Measurements from ENCODE around the gene CYP4A22. TPM values are rescaled to one million over a fixed set of nuclear protein-coding genes. Genes with fewer than 3 reads are reported as not detected.
"Not testable (repeated sequence)": the region's sequence is repeated elsewhere in the genome, so short reads cannot be mapped to it uniquely, and the experiment has no call there.

The CYP4A22 gene
- polyA plus RNA-seq, 1 of the 3 experiments (the other 2 are of a cell fraction) = not detected

DNA sequence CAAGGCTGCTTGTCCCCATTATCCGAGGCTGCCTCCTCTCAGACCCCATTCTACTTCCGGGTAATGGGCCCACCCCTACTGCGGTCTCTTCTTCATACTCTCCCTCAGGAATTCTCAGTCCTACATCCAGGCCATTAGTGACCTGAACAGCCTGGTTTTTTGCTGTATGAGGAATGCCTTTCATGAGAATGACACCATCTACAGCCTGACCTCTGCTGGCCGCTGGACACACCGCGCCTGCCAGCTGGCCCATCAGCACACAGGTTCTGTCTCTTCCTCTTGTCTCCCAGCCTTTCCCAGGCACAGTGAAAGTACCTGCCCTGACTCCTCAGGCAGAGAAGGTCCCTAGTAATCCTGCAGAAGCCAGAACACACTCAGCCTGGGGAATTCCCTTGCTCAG, 6.4 kb downstream of the CYP4A22 start:
- H3K27ac ChIP-seq (ENCODE audit: low read depth in 2 of 2, low read length in 1 of 2); H3K27me3 ChIP-seq (ENCODE audit: insufficient read depth); DNase-seq; H3K9me3 ChIP-seq; POLR2A ChIA-PET; H3K4me2 ChIP-seq; H3F3A ChIP-seq (replicated peaks; ENCODE audit: insufficient read depth); H3K4me1 ChIP-seq (ENCODE audit: control insufficient read depth in 1 of 2, insufficient read depth in 2 of 2, low read depth in 1 of 2, low read length in 1 of 2); CTCF ChIA-PET; H3K9me2 ChIP-seq; H2AFZ ChIP-seq (ENCODE audit: low read depth); H3K79me2 ChIP-seq (ENCODE audit: insufficient read depth); H4K20me1 ChIP-seq (ENCODE audit: insufficient read depth); H3K36me3 ChIP-seq (replicated peaks in 1 of 2; ENCODE audit: control insufficient read depth in 1 of 2, insufficient read depth in 2 of 2, low read length in 1 of 2); H3K9ac ChIP-seq; H3K4me3 ChIP-seq (ENCODE audit: low read depth in 2 of 2, low read length in 1 of 2): not testable (repeated sequence)
- TF ChIP-seq SMC3 (IDR thresholded peaks at IDR 0.05; ENCODE audit: low read depth, low read length) (peak; percentile 23; the same call in 1 of the 2 replicates), RAD21 (IDR thresholded peaks at IDR 0.05; ENCODE audit: low read length) (0 out of 2 replicates have a peak, but pooled peaks have one; percentile 12)
- TF ChIP-seq, protein P1, sequence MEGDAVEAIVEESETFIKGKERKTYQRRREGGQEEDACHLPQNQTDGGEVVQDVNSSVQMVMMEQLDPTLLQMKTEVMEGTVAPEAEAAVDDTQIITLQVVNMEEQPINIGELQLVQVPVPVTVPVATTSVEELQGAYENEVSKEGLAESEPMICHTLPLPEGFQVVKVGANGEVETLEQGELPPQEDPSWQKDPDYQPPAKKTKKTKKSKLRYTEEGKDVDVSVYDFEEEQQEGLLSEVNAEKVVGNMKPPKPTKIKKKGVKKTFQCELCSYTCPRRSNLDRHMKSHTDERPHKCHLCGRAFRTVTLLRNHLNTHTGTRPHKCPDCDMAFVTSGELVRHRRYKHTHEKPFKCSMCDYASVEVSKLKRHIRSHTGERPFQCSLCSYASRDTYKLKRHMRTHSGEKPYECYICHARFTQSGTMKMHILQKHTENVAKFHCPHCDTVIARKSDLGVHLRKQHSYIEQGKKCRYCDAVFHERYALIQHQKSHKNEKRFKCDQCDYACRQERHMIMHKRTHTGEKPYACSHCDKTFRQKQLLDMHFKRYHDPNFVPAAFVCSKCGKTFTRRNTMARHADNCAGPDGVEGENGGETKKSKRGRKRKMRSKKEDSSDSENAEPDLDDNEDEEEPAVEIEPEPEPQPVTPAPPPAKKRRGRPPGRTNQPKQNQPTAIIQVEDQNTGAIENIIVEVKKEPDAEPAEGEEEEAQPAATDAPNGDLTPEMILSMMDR (IDR thresholded peaks at IDR 0.05) = peak; percentile 53
- WGBS (ENCODE audit: low lambda C conversion rate) = 32% methylated on average over 6 of the region's 6 CpGs

DNA sequence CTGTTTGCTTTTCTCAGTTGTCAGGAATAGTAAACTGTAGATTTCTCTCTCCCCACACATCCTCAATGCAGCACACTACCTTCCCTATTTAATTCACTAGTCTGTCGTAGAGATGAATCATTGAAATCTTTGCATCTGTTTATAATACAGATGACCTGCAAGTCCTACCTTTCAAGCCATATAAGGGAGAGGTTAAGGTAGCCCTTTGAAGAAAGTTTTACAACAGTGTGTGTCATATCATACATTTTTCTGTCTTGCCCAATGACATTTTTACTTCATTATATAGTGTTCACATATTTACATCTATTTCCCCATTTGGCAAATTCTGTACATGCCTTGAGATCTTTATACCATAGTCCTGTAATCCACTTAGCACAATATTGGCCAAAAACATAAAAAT, 9.3 kb downstream of the CYP4A22 start:
- POLR2A ChIA-PET; H2AFZ ChIP-seq (ENCODE audit: low read depth); H3K4me3 ChIP-seq (ENCODE audit: low read depth in 2 of 2, low read length in 1 of 2); H3K9me3 ChIP-seq; CTCF ChIA-PET; H3K27ac ChIP-seq (ENCODE audit: low read depth in 2 of 2, low read length in 1 of 2); DNase-seq; H3K4me1 ChIP-seq (ENCODE audit: control insufficient read depth in 1 of 2, insufficient read depth in 2 of 2, low read depth in 1 of 2, low read length in 1 of 2); H3K79me2 ChIP-seq (ENCODE audit: insufficient read depth); H3K27me3 ChIP-seq (ENCODE audit: insufficient read depth); H3K9ac ChIP-seq; H4K20me1 ChIP-seq (ENCODE audit: insufficient read depth); H3K4me2 ChIP-seq; H3K9me2 ChIP-seq; H3F3A ChIP-seq (replicated peaks; ENCODE audit: insufficient read depth); H3K36me3 ChIP-seq (replicated peaks in 1 of 2; ENCODE audit: control insufficient read depth in 1 of 2, insufficient read depth in 2 of 2, low read length in 1 of 2): not testable (repeated sequence)
- WGBS (ENCODE audit: low lambda C conversion rate) = 17% methylated on average over 1 of the region's 1 CpG

DNA sequence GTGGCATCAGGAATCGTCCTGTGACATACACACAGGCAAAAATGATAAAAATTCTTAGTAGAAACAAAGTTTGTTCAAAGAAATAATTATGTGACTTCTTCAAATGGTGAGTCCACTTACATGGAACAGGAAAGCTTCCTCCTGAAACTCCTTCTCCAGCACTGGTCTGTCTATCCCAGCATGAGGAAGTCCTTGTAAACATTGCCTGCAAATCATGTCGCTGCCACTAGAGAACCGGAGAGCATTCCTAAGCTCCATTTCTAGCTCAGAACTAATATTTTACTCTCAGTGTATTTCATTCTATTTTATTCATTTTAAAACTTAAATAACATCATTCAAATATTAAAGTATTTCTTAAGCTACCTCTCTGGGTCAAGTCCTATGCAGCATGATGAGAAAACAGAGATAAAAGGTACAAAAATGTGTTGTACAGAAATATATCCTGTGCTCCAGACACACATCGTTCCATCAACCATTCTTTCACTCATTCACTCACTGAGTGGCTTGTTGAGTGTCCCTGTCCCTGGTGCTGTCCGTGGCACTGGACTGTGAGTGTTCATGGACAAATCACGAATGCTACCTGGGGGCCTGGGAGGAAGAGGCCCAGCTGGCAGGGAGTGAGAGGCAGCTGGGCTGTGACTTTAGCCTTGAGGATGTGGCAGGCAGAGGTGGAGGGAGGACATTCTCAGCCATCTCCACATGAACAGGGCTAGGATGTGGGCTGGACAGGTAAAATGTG, 10.0 kb downstream of the CYP4A22 start:
- WGBS (ENCODE audit: low lambda C conversion rate) = 37% methylated on average over 5 of the region's 6 CpGs
- Histone ChIP-seq H4K20me1 (ENCODE audit: insufficient read depth) (no peaks in the 10 kb centered on the region), H3F3A (replicated peaks; ENCODE audit: insufficient read depth) (no peaks in the 10 kb centered on the region), H3K4me3 (ENCODE audit: low read depth in 2 of 2, low read length in 1 of 2) (no peak overlapping the region), H3K4me1 (ENCODE audit: control insufficient read depth in 1 of 2, insufficient read depth in 2 of 2, low read depth in 1 of 2, low read length in 1 of 2) (no peaks in the 10 kb centered on the region), H3K4me2 (no peak overlapping the region), H3K27ac (ENCODE audit: low read depth in 2 of 2, low read length in 1 of 2) (no peak overlapping the region), H3K79me2 (ENCODE audit: insufficient read depth) (no peaks in the 10 kb centered on the region), H3K36me3 (replicated peaks in 1 of 2; ENCODE audit: control insufficient read depth in 1 of 2, insufficient read depth in 2 of 2, low read length in 1 of 2) (no peaks in the 10 kb centered on the region), H2AFZ (ENCODE audit: low read depth) (no peak overlapping the region), H3K27me3 (ENCODE audit: insufficient read depth) (no peaks in the 10 kb centered on the region), H3K9ac (no peak overlapping the region), H3K9me2 (no peaks in the 10 kb centered on the region), H3K9me3 (no peaks in the 10 kb centered on the region)
- TF ChIP-seq FOSL2 (IDR thresholded peaks at IDR 0.05; ENCODE audit: borderline replicate concordance, low read depth) (no peak), SIN3A (IDR thresholded peaks at IDR 0.05; ENCODE audit: borderline replicate concordance, low read depth, low read length) (no peak)
- TF ChIP-seq, protein P2, sequence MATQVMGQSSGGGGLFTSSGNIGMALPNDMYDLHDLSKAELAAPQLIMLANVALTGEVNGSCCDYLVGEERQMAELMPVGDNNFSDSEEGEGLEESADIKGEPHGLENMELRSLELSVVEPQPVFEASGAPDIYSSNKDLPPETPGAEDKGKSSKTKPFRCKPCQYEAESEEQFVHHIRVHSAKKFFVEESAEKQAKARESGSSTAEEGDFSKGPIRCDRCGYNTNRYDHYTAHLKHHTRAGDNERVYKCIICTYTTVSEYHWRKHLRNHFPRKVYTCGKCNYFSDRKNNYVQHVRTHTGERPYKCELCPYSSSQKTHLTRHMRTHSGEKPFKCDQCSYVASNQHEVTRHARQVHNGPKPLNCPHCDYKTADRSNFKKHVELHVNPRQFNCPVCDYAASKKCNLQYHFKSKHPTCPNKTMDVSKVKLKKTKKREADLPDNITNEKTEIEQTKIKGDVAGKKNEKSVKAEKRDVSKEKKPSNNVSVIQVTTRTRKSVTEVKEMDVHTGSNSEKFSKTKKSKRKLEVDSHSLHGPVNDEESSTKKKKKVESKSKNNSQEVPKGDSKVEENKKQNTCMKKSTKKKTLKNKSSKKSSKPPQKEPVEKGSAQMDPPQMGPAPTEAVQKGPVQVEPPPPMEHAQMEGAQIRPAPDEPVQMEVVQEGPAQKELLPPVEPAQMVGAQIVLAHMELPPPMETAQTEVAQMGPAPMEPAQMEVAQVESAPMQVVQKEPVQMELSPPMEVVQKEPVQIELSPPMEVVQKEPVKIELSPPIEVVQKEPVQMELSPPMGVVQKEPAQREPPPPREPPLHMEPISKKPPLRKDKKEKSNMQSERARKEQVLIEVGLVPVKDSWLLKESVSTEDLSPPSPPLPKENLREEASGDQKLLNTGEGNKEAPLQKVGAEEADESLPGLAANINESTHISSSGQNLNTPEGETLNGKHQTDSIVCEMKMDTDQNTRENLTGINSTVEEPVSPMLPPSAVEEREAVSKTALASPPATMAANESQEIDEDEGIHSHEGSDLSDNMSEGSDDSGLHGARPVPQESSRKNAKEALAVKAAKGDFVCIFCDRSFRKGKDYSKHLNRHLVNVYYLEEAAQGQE (IDR thresholded peaks at IDR 0.05; ENCODE audit: low read depth, low read length) = peak; percentile 83
- TF ChIP-seq, protein P3, sequence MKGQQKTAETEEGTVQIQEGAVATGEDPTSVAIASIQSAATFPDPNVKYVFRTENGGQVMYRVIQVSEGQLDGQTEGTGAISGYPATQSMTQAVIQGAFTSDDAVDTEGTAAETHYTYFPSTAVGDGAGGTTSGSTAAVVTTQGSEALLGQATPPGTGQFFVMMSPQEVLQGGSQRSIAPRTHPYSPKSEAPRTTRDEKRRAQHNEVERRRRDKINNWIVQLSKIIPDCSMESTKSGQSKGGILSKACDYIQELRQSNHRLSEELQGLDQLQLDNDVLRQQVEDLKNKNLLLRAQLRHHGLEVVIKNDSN (IDR thresholded peaks at IDR 0.05; ENCODE audit: borderline replicate concordance, low read depth) = no peak
- CTCF ChIA-PET = interaction anchor here (0.6 to 1.5 kb wide), 2 partner anchors 53 to 766 kb away, joined by 3 to 4 read pairs; no protein-coding TSS in a partner anchor
- DNase-seq = no peak
- POLR2A ChIA-PET = no interaction called here

DNA sequence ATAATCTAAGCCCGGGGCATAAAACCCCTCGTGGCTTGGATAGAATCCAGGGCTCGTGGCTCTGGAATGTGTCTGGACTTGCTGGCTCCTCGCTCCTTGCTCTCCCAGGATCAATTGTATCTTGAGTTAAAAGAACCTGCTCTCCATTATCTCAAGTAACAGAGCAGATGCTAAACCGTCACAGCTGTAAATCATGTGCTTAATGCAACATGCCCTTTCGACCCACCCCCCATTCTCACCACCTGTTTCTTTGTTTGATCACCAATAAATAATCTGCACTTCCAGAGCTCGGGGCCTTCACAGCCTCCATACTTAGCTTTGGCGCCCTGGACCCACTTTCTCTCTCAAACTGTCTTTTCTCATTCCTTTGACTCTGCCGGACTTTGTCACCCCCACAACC, 11.9 kb downstream of the CYP4A22 start:
- H3K27ac ChIP-seq (ENCODE audit: low read depth in 2 of 2, low read length in 1 of 2); H4K20me1 ChIP-seq (ENCODE audit: insufficient read depth); CTCF ChIA-PET; POLR2A ChIA-PET; H3K4me1 ChIP-seq (ENCODE audit: control insufficient read depth in 1 of 2, insufficient read depth in 2 of 2, low read depth in 1 of 2, low read length in 1 of 2); H3K4me3 ChIP-seq (ENCODE audit: low read depth in 2 of 2, low read length in 1 of 2); H3K79me2 ChIP-seq (ENCODE audit: insufficient read depth); H3K27me3 ChIP-seq (ENCODE audit: insufficient read depth); H3F3A ChIP-seq (replicated peaks; ENCODE audit: insufficient read depth); H3K9me2 ChIP-seq; DNase-seq; H3K4me2 ChIP-seq; H3K9ac ChIP-seq; H2AFZ ChIP-seq (ENCODE audit: low read depth); H3K9me3 ChIP-seq; H3K36me3 ChIP-seq (replicated peaks in 1 of 2; ENCODE audit: control insufficient read depth in 1 of 2, insufficient read depth in 2 of 2, low read length in 1 of 2): not testable (repeated sequence)
- WGBS (ENCODE audit: low lambda C conversion rate) = 20% methylated on average over 9 of the region's 9 CpGs

Measured in SK-N-SH (cell line).